DMS53 treated with DMSO at 0.1 percent for 48 hours (cell line): ENCODE data around the gene ZNF547.
"Not testable (repeated sequence)": the region's sequence is repeated elsewhere in the genome, so short reads cannot be mapped to it uniquely, and the experiment has no call there.

Experiments used
- DNase-seq: peaks from one replicate; lab custom pipeline; 2025; ENCODE audit not compliant: unreplicated experiment; lab: John Stamatoyannopoulos, UW

The ZNF547 gene

DNA sequence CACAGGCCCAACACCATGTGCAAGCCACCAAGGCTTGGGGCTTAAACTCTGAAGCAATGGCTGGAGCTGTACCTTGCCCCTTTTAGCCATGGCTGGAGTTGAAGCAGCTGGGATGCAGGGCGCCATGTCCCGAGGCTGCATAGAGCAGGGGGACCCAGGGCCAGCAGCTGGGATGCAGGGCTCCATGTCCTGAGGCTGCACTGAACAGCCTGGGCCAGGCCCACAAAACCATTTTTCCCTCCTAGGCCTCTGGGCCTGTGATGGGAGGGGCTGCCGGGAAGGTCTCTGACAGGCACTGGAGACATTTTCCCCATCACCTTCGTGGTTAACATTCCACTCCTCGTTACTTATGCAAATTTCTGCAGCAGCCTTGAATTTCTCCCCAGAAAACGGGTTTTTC is 10.8 kb downstream of the ZNF547 start:
- DNase-seq: no peak

GRCh38 chr19:57374647-57375046 is 11.3 kb downstream of the ZNF547 start:
- not testable (repeated sequence) for DNase-seq

DNA sequence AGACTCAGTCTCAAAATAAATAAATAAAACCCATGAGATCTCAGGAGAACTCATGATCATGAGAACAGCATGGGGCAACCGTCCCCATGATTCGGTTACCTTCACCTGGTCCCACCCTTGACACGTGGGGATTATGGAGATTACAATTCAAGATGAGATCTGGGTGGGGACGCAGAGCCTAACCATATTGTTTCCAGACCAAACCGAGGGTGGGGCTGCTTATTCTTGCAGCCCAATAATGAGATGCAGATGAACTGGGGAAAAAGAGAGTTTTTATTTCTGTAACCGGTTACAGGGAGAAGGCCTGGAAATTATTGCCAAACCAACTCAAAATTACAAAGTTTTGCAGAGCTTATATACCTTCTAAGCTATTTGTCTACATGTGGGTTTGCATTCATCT is 12.8 kb downstream of the ZNF547 start:
- no peak for DNase-seq

DNA sequence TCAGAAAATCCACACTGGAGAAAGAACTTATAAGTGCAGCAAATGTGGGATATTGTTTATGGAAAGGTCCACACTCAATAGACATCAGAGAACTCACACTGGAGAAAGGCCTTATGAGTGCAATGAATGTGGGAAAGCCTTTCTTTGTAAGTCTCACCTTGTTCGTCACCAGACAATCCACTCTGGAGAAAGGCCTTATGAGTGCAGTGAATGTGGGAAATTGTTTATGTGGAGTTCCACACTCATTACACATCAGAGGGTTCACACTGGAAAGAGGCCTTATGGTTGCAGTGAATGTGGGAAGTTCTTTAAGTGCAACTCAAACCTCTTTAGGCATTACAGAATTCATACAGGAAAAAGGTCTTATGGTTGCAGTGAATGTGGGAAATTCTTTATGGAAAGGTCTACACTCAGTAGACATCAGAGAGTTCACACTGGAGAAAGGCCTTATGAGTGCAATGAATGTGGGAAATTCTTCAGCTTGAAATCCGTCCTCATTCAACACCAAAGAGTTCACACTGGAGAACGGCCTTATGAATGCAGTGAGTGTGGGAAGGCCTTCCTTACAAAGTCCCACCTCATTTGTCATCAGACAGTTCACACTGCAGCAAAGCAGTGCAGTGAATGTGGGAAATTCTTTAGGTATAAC is 14.3 kb downstream of the ZNF547 start:
- DNase-seq: no peak

DNA sequence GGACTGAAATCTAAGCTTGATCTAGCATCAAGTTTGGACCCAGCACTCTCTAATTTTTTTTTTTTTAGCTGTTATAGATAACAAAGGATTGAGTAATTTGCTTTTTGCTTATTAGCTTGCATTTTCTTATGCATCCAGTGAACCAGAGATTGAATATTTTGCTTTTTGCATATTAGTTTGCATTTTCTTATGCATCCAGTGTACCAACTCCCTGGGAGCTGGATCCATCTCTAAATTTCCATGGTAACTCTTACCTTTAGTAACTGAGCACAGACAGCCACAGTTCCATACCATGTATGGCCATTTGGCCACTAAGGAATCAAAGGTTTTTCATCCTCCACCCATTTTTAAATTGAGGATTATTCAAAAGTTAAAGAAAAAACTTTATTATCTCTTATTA is 17.6 kb downstream of the ZNF547 start:
- no peak for DNase-seq

DNA sequence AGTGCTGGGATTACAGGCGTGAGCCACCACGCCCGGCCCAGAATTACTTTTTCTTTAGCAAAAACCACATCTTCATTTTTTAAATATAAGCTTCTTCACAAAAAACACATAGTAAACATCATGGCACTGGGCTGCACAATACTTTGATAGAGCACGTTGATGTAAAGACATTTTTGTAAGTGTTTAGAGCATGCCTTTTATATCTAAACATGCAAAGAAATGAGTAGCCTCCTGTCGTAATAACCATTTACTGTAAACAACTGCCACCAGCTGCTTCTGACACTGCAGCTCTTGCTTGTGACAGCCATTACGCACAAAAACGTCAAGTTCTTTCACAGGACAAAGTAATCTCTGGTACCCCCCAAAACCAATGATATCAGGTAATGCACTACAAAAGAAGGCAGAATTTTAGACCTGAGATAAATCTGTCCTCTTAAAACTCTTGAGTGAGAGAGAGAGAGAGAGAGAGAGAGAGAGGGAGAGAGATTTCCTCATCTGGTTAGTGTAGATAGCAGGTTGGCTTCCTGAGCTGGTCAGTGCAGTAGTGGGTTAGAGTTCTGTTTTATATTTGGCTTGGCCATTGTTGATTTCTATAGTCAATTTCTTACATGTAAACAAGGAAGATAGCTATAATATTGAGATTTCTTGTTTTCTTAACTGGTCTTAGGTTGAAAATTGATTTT is 19.6 kb downstream of the ZNF547 start:
- DNase-seq: no peak

DNA sequence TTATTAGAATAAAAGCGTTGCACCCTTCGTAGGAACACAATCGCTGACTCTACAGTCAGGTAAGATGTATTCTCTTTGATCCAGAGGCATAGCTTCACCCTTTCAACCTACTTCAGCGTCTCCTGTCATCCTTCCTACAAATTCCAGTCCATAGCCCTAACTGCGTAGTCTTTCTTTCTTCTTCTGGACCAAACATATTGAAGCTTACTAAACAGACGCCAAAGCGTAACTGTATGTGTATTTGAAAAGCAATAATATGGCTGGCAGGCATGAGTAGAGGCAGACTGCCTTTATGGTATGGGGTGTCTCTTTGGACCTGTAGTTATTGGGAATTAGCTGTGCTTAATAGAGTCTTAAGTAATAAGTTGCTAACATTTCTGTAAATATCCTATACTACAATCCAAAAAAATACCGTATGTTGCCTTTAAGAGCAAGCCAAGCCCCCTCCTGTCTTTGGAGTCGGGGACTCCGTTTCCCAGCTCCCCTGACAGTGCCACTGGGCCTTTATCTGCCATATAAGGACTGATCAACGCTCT is 25.9 kb downstream of the ZNF547 start:
- no peak for DNase-seq

GRCh38 chr19:57389730-57390598 is 26.6 kb downstream of the ZNF547 start, which contains the start of gene ZNF548:
TSS of gene ZNF548 (plus strand) at chr19:57389854. CDS start at chr19:57390100, 246 bp downstream.
- DNase-seq: peak; percentile 94

GRCh38 chr19:57395710-57396109 is 32.4 kb downstream of the ZNF547 start:
- DNase-seq: no peak

DNA sequence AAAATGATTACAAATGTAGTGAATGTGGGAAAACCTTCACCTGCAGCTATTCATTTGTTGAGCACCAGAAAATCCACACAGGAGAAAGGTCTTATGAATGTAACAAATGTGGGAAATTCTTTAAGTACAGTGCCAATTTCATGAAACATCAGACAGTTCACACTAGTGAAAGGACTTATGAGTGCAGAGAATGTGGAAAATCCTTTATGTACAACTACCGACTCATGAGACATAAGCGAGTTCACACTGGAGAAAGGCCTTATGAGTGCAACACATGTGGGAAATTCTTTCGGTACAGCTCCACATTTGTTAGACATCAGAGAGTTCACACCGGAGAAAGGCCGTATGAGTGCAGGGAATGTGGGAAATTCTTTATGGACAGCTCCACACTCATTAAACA is 35.5 kb downstream of the ZNF547 start:
- DNase-seq: no peak

DNA sequence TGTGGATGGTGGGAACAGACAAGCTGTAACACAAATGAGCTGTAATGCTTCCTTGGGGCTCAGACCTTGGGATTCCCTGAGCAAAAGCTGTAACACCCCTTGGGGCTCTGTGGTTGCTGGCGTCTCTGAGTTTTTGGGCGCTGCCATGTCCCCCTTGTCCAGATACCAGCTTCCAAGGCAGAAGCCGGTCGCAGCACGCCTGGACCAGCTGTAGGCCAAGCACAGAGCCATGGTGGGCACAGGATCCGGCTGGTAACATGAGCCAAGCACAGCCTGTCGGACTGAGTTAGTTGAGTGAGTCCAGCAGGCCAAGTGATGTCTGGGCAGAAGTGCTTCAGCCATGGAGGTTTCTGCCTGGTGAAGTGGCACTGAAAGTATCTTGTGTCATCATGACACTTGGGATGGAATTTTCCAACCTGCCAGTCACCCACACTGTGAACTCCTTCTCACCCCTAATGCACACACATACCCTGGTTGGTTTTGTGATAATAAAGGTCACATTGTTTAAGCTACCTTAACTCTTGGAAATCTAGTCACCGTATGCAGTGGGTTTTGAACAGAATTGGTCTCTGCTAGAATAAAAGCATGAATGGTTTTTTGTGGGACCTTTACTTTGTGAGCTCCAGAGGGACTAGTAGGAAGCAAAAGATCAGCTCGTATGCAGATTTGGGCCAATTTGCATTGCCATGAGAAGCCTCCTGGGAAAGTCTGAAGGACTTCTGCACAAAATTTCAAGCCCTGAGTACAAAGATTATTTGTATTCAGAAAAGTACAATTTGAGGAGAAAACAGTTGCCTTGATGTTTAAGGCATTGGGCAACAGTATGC is 40.6 kb downstream of the ZNF547 start:
- DNase-seq: no peak

DNA sequence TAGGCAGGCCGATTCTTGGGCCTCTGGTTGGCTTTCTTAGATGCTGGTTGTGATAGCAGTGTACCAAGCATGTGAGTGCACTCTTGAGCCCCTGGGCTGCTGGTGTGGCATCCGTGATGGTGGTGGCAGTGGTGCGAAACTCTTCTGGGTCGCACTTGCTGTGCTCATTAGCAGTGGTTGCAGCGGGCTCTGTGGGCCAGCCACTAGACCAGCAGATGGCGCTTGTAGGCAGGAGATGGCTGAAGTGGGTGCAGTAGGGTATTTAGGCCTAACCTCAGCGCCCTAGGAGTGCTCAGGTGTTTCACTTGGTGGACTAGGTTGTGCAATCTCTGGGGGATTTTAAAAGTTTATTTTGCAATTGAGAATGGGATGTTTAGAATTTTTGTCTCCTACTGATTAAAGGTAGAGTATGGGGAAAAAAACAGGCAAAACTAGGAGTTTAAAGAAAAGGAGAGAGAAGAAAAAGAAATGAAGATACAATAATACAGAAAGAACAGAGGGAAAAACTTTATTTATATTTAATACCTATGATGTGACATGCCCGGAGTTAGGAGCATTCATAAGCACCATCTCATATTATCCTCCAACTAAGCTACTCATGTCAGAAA is 43.3 kb downstream of the ZNF547 start:
- DNase-seq: peak; percentile 62

GRCh38 chr19:57410877-57411671 is 47.7 kb downstream of the ZNF547 start, which contains the start of gene ZNF17:
TSS of gene ZNF17 (plus strand) at chr19:57411161. CDS start at chr19:57413616, 2,455 bp downstream.
- peak; percentile 85 for DNase-seq

DNA sequence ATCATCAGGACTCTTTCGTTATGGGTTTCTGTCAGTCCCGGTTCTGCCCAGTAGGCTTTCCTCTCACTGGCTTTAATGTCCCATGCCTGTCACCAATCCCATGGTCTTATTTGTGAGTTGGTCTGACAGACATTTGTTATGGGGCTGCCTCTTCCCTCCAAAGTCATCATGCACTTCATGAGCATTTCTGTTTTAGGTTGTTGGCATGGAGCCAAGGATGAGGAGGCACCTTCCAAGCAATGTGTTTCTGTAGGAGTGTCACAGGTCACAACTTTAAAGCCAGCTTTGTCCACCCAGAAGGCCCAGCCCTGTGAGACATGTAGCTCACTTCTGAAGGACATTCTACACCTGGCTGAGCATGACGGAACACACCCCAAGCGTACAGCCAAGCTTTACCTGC is 56.1 kb downstream of the ZNF547 start:
- no peak for DNase-seq

DNA sequence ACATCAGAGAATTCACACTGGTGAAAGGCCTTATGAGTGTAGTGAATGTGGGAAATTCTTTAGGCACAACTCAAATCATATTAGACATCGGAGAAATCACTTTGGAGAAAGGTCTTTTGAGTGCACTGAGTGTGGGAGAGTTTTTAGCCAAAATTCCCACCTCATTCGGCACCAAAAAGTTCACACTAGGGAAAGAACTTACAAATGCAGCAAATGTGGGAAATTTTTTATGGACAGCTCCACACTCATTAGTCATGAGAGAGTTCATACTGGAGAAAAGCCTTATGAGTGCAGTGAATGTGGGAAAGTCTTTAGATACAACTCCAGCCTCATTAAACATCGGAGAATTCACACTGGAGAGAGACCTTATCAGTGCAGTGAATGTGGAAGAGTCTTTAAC is 57.7 kb downstream of the ZNF547 start:
- no peak for DNase-seq
